BE2C (cell line): ENCODE data around the gene MYO7B.

Source experiments
- DNase-seq: peaks from one replicate; pipeline ENCODE4 v3.0.0-alpha.2; 2020
- H3K27me3 ChIP-seq: fragments of 250-450 bp; sonication (Bioruptor Pico); 2 replicates; pipeline ENCODE4 v1.5.1; 2020; ENCODE audit warnings: mild to moderate bottlenecking
- H3K36me3 ChIP-seq: fragments of 250-450 bp; sonication (Bioruptor Pico); 2 replicates; pipeline ENCODE4 v1.5.1; 2020; ENCODE audit warnings: mild to moderate bottlenecking
- H3K4me1 ChIP-seq: fragments of 250-450 bp; sonication (Bioruptor Pico); 2 replicates; pipeline ENCODE4 v1.5.1; 2020
- H3K4me3 ChIP-seq: 2 replicates; pipeline ENCODE4 v1.5.1; 2011; ENCODE audit warnings: low read depth, low read length
- H3K9me3 ChIP-seq: fragments of 250-450 bp; sonication (Bioruptor Pico); 2 replicates; pipeline ENCODE4 v1.5.1; 2020
- CTCF ChIP-seq: IDR thresholded peaks from 2 replicates; pipeline ENCODE4 v1.5.1; 2012; ENCODE audit warnings: mild to moderate bottlenecking, low read depth, low read length

MYO7B gene

GRCh38 chr2:127589841-127590240 is 54.4 kb downstream of the MYO7B start:
- no peak for DNase-seq
- Histone ChIP-seq H3K36me3 (no peaks in the 10 kb centered on the region), H3K27me3 (no peaks in the 10 kb centered on the region), H3K4me1 (no peaks in the 10 kb centered on the region), H3K4me3 (no peak overlapping the region), H3K9me3 (no peaks in the 10 kb centered on the region)
- no peak for TF ChIP-seq CTCF

- Histone ChIP-seq H3K4me1 (no peaks in the 10 kb centered on the region), H3K27me3 (no peaks in the 10 kb centered on the region), H3K36me3 (no peaks in the 10 kb centered on the region), H3K4me3 (no peak overlapping the region), H3K9me3 (no peaks in the 10 kb centered on the region)
- no peak for DNase-seq
- no peak for TF ChIP-seq CTCF
Measured at GRCh38 chr2:127590386-127591190, 55.1 kb downstream of the MYO7B start.

- H3K9me3 ChIP-seq = no peaks in the 10 kb centered on the region
- no peak overlapping the region for H3K4me3 ChIP-seq
- H3K4me1 ChIP-seq = no peaks in the 10 kb centered on the region
- H3K36me3 ChIP-seq = no peaks in the 10 kb centered on the region
- TF ChIP-seq CTCF = peak; percentile 92
- peak; percentile 72 for DNase-seq
- H3K27me3 ChIP-seq = no peaks in the 10 kb centered on the region
Measured at GRCh38 chr2:127591221-127591923, 55.9 kb downstream of the MYO7B start.

GRCh38 chr2:127592761-127593227 is 57.3 kb downstream of the MYO7B start:
- no peak for TF ChIP-seq CTCF
- Histone ChIP-seq H3K4me1 (no peaks in the 10 kb centered on the region), H3K36me3 (no peaks in the 10 kb centered on the region), H3K4me3 (no peak overlapping the region), H3K27me3 (no peaks in the 10 kb centered on the region), H3K9me3 (no peaks in the 10 kb centered on the region)
- no peak for DNase-seq

GRCh38 chr2:127593228-127594115 is 58.0 kb downstream of the MYO7B start:
- DNase-seq = no peak
- Histone ChIP-seq H3K4me3 (no peak overlapping the region), H3K27me3 (no peaks in the 10 kb centered on the region), H3K9me3 (no peaks in the 10 kb centered on the region), H3K36me3 (no peaks in the 10 kb centered on the region), H3K4me1 (no peaks in the 10 kb centered on the region)
- no peak for TF ChIP-seq CTCF
